Endodermal cell (in vitro differentiated cells): ENCODE data around the gene PHLDB2. TPM values are rescaled to one million over a fixed set of nuclear protein-coding genes. Genes with fewer than 3 reads are reported as not detected.

Source experiments
- DNase-seq: peaks from one replicate; pipeline ENCODE4 v3.0.0-alpha.2; 2017
- H3K27ac ChIP-seq: 2 replicates; pipeline ENCODE4 v1.5.1; 2013; ENCODE audit warnings: mild to moderate bottlenecking, low read depth, low read length, moderate library complexity
- H3K27me3 ChIP-seq: 2 replicates; pipeline ENCODE4 v1.6.1; 2013; ENCODE audit warnings: mild to moderate bottlenecking, low read length, moderate library complexity; ENCODE audit not compliant: insufficient read depth, control insufficient read depth, poor library complexity, severe bottlenecking
- H3K36me3 ChIP-seq: 2 replicates; pipeline ENCODE4 v1.7.0; 2013; ENCODE audit warnings: mild to moderate bottlenecking, low read length, moderate library complexity; ENCODE audit not compliant: control insufficient read depth, insufficient read depth
- H3K4me1 ChIP-seq: one replicate; pipeline ENCODE4 v1.7.0; 2013; ENCODE audit warnings: low read length; ENCODE audit not compliant: control insufficient read depth, insufficient read depth
- H3K4me3 ChIP-seq: 2 replicates; pipeline ENCODE4 v1.5.1; 2013; ENCODE audit warnings: mild to moderate bottlenecking, low read length, moderate library complexity
- H3K9ac ChIP-seq: 2 replicates; pipeline ENCODE4 v1.6.1; 2013; ENCODE audit warnings: mild to moderate bottlenecking, low read length, moderate library complexity; ENCODE audit not compliant: poor library complexity, severe bottlenecking; ENCODE audit errors: extremely low read depth
- H3K9me3 ChIP-seq: 2 replicates; pipeline ENCODE4 v1.6.1; 2013; ENCODE audit warnings: mild to moderate bottlenecking, low read length, moderate library complexity; ENCODE audit not compliant: control insufficient read depth
- H3K27ac Mint-ChIP-seq: 2 replicates; pipeline ENCODE4 v1.8.0; 2020; ENCODE audit warnings: mixed read lengths
- H3K27me3 Mint-ChIP-seq: 2 replicates; pipeline ENCODE4 v1.8.0; 2021; ENCODE audit warnings: mild to moderate bottlenecking, mixed read lengths; ENCODE audit not compliant: insufficient read depth
- H3K36me3 Mint-ChIP-seq: 2 replicates; pipeline ENCODE4 v1.8.0; 2020; ENCODE audit warnings: low read depth, mixed read lengths
- H3K4me1 Mint-ChIP-seq: 2 replicates; pipeline ENCODE4 v1.8.0; 2020; ENCODE audit warnings: mixed read lengths
- H3K4me3 Mint-ChIP-seq: 2 replicates; pipeline ENCODE4 v1.8.0; 2020; ENCODE audit warnings: mild to moderate bottlenecking, moderate library complexity, mixed read lengths
- H3K9me3 Mint-ChIP-seq: 2 replicates; pipeline ENCODE4 v1.8.0; 2020; ENCODE audit warnings: mild to moderate bottlenecking, mixed read lengths
- WGBS, 2 experiments: methylation state at CpG; one replicate each; pipeline versions ENCODE4 v1.1.5 to v1.1.7; 2013; ENCODE audit warnings: missing lambda C conversion rate in 2 of 2, mixed read lengths in 1 of 2; ENCODE audit not compliant: insufficient coverage in 1 of 2, insufficient read length in 1 of 2; 5-methylcytosine and 5-hydroxymethylcytosine counted together
- total RNA-seq, 2 donors: library from RNA; stranded (reverse); fragmentation: NEBNext Ultra II Directional in 1 of 2; extraction: Animal tissue kit (Norgen Biotek cat#: 25700) in 1 of 2; gene quantifications; 2 replicates in 1 of 2; 3 replicates in 1 of 2; pipeline ENCODE4 v1.2.1, GENCODE V29; 2021
- TF ChIP-seq, protein P1 (sequence below): fragments of 200-600 bp; sonication (generic); conservative IDR thresholded peaks from 2 replicates; pipeline ENCODE4 v1.5.0; 2021; ENCODE audit warnings: antibody characterized with exemption, mild to moderate bottlenecking

Gene PHLDB2
- total RNA-seq, 2 donors from 2014 or later, result 59.5 to 67.4 TPM

GRCh38 chr3:111956449-111956848, 97.4 kb downstream of the PHLDB2 start:
- TF ChIP-seq, protein P1, sequence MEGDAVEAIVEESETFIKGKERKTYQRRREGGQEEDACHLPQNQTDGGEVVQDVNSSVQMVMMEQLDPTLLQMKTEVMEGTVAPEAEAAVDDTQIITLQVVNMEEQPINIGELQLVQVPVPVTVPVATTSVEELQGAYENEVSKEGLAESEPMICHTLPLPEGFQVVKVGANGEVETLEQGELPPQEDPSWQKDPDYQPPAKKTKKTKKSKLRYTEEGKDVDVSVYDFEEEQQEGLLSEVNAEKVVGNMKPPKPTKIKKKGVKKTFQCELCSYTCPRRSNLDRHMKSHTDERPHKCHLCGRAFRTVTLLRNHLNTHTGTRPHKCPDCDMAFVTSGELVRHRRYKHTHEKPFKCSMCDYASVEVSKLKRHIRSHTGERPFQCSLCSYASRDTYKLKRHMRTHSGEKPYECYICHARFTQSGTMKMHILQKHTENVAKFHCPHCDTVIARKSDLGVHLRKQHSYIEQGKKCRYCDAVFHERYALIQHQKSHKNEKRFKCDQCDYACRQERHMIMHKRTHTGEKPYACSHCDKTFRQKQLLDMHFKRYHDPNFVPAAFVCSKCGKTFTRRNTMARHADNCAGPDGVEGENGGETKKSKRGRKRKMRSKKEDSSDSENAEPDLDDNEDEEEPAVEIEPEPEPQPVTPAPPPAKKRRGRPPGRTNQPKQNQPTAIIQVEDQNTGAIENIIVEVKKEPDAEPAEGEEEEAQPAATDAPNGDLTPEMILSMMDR, result no peak
- Histone ChIP-seq H3K9me3 (no peaks in the 10 kb centered on the region), H3K4me1 (no peaks in the 10 kb centered on the region), H3K36me3 (peaks cover 54% of the 10 kb centered on the region), H3K9ac (no peak overlapping the region), H3K27me3 (no peaks in the 10 kb centered on the region), H3K27ac (peak overlapping the region; percentile 99), H3K4me3 (no peak overlapping the region)
- Mint-ChIP-seq H3K4me3 (no peak overlapping the region), H3K27ac (no peak overlapping the region), H3K27me3 (no peaks in the 10 kb centered on the region), H3K36me3 (peaks cover 21% of the 10 kb centered on the region), H3K4me1 (peaks cover 34% of the 10 kb centered on the region), H3K9me3 (no peaks in the 10 kb centered on the region)
- DNase-seq, result no peak
- WGBS, 2 experiments, result 87 to 91% methylated on average over 3 of the region's 3 CpGs

DNA sequence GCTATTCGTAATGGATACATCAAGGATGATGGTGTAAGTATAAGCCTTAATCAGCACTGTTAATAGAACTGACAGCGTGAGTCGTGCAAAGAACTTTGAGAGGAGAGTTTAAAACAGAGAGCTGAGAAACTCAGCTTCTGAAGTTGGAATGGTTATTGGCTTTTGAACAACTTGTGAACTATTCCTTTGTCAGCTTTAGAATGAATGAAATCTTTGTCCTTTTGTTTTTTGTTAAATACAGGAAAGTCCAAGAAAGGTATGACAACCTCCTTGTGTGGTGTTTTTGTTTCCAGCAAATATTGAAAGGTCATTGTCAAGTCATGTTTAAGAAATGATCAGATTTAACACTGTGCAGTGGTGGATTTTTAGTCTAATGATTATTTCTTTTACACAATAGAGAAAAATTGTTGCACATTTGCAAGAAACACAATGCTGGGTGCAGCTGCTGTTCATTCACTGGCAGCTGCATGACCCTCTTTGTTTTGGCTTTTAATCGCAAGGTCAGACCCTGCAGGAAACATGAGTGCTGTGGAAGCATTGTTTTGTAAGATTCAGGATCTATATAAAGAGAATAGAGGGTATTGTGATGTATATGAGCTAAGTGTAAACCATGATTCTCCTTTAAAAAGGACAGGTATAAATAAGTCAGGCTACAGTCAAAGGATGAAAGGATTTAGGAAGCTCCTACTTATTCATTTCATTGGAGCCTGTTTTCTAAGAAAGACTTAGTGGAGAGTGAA, 98.1 kb downstream of the PHLDB2 start:
- H3K27ac Mint-ChIP-seq, result no peak overlapping the region
- WGBS, 2 experiments, result 64 to 73% methylated on average over 3 to 4 of the region's 4 CpGs

DNA sequence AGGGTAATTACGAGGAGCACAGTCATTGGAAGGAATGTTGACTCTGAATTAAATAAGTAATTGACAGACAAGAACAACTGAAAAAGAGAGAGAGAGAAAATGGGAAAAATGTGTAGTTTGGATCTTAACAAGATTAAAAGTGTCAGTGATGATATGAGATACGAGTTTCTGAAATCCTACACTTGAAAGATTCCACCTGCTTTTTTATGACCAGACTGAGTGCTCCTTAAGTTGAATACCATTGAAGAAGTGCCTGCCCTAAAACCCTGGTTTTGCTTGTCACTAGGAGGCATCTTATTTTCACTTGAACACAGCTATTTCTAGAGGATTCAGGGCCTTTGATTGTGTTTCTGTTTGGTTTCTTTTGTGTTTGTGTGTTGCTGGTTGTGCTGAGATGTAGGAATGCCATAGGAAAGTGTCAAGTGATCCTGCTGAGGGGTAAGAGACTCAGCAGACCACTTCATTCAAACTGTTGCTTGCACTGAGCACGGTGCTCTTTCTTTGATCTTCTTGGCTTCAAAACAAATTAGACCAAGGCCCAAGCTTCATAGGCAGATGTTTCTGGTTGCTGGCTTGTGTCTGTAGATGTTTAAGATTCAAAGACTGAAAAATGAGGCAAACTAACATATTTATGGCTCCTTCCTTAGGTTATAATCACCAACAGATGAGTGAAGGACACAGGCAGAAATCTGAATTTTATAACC, 102.5 kb downstream of the PHLDB2 start:
- H3K27me3 Mint-ChIP-seq, result no peaks in the 10 kb centered on the region
- peak overlapping the region; percentile 50 for H3K27ac Mint-ChIP-seq

More for the DNA sequence above, 98.1 kb downstream of the PHLDB2 start:
- Mint-ChIP-seq H3K4me1 (peaks cover 38% of the 10 kb centered on the region), H3K4me3 (no peak overlapping the region), H3K36me3 (peaks cover 25% of the 10 kb centered on the region), H3K9me3 (no peaks in the 10 kb centered on the region), H3K27me3 (no peaks in the 10 kb centered on the region)
- H3K27me3 ChIP-seq, result no peaks in the 10 kb centered on the region
- no peak for DNase-seq
- no peak overlapping the region for H3K9ac ChIP-seq
- H3K4me1 ChIP-seq, result no peaks in the 10 kb centered on the region
- H3K36me3 ChIP-seq, result peaks cover 54% of the 10 kb centered on the region
- H3K9me3 ChIP-seq, result no peaks in the 10 kb centered on the region
- peak overlapping the region; percentile 99 for H3K27ac ChIP-seq
- H3K4me3 ChIP-seq, result no peak overlapping the region
- TF ChIP-seq, protein P1, result no peak

More for the DNA sequence above, 102.5 kb downstream of the PHLDB2 start:
- Histone ChIP-seq H3K4me1 (no peaks in the 10 kb centered on the region), H3K4me3 (no peak overlapping the region), H3K27me3 (no peaks in the 10 kb centered on the region), H3K9ac (no peak overlapping the region), H3K27ac (peak overlapping the region; percentile 65), H3K9me3 (no peaks in the 10 kb centered on the region), H3K36me3 (peaks cover 55% of the 10 kb centered on the region)
- no peaks in the 10 kb centered on the region for H3K9me3 Mint-ChIP-seq
- DNase-seq, result no peak
- H3K4me3 Mint-ChIP-seq, result no peak overlapping the region
- TF ChIP-seq, protein P1, result no peak
- peaks cover 23% of the 10 kb centered on the region for H3K36me3 Mint-ChIP-seq
- H3K4me1 Mint-ChIP-seq, result peaks cover 22% of the 10 kb centered on the region
- 73 to 88% methylated on average over 3 of the region's 3 CpGs for WGBS, 2 experiments
